ENCODE data around the gene TSPAN3. TPM values are rescaled to one million over a fixed set of nuclear protein-coding genes. Genes with fewer than 3 reads are reported as not detected.

Gene TSPAN3
- total RNA-seq, 4 donors from 2014 or later, result 92.2 to 165 (median 131) TPM

DNA sequence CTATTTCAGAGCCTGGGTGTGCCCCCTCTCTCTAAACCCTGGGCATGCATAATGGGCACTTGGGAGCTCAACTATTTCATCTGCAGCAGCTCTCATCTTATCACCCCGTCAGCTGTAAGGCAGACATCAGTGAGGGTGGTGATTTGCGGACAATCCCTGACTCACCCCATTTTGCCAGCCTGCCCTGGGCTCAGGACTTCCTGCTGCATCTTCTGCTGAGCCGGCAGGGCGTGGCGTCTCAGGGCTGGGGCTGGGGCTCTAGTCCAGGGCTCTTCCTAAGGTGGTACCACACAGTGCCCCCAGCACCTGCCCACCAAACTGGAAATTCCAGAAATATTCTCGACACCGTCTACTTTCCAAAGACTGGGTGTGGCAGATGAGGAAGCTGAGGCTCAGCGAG is 76.9 kb downstream of the TSPAN3 start:
- Histone ChIP-seq H3K27ac (replicated peaks in 1 of 4) (no peak overlapping the region), H3K36me3 (no peaks in the 10 kb centered on the region), H3K27me3 (no peaks in the 10 kb centered on the region), H3K4me3 (no peak overlapping the region), H3K4me1 (peaks cover 16 to 44% (median 35%) of the 10 kb centered on the region in 4 donors), H3K9me3 (no peaks in the 10 kb centered on the region)
- TF ChIP-seq POLR2AphosphoS5 (IDR thresholded peaks at IDR 0.05), result no peak
- no peak for TF ChIP-seq EP300 (IDR thresholded peaks at IDR 0.05)
- TF ChIP-seq POLR2A (IDR thresholded peaks at IDR 0.05; ENCODE audit: low read depth), result no peak
- no peak for TF ChIP-seq CTCF (IDR thresholded peaks at IDR 0.05)
- intact Hi-C loops (cut with DNase I), result no loop called here
- DNase-seq (ENCODE audit: extremely low spot score), result no peak
- WGBS, result 90% methylated on average over 3 of the region's 8 CpGs

DNA sequence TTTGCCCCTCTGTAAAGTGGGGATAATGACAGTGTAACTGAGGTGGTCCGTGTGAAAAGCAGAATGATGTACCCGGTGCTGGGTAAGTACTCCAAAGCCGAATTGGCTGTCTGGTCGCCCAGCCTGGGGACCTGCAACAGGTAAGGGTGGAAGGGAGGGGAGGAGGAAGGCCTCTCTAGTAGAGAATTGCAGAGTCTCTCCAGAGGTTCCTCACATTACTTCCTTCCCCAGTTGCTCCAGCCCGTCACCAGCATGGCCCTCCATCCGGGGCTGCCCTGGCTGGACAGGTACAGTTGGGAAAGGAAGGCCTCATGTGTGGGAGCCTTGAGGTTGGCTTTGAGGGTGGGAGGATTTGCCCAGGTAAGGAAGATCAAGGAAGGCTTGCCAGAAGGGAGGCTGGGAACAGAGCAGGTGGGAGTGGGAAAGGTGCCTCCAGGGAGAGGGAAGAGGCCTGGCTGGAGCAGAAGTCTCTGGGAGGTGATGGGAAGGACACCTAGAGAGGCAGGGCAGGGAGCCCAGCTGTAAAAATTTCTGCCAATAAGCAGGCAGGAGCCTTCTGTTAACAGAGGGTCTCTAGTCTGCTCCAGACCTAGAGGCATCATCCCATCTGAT is 77.7 kb downstream of the TSPAN3 start:
- no peak overlapping the region for H3K4me3 ChIP-seq
- 98% methylated on average over 6 of the region's 6 CpGs for WGBS
- no peaks in the 10 kb centered on the region for H3K27me3 ChIP-seq
- DNase-seq (ENCODE audit: extremely low spot score), result no peak
- peaks cover 21 to 52% (median 43%) of the 10 kb centered on the region in 4 donors for H3K4me1 ChIP-seq
- no peaks in the 10 kb centered on the region for H3K36me3 ChIP-seq
- H3K27ac ChIP-seq (replicated peaks in 1 of 4), result no peak overlapping the region
- TF ChIP-seq EP300 (IDR thresholded peaks at IDR 0.05), result no peak
- no peak for TF ChIP-seq POLR2A (IDR thresholded peaks at IDR 0.05; ENCODE audit: low read depth)
- TF ChIP-seq POLR2AphosphoS5 (IDR thresholded peaks at IDR 0.05), result no peak
- TF ChIP-seq CTCF (IDR thresholded peaks at IDR 0.05), result no peak
- no peaks in the 10 kb centered on the region for H3K9me3 ChIP-seq
- intact Hi-C loops (cut with DNase I), result no loop called here

- intact Hi-C loops (cut with DNase I), result no loop called here
- no peak for DNase-seq (ENCODE audit: extremely low spot score)
- Histone ChIP-seq H3K36me3 (no peaks in the 10 kb centered on the region), H3K27me3 (no peaks in the 10 kb centered on the region), H3K4me3 (no peak overlapping the region), H3K27ac (replicated peaks in 1 of 4) (no peak overlapping the region), H3K4me1 (peaks cover 23 to 45% (median 41%) of the 10 kb centered on the region in 4 donors), H3K9me3 (no peaks in the 10 kb centered on the region)
- TF ChIP-seq CTCF (IDR thresholded peaks at IDR 0.05), result no peak
- no peak for TF ChIP-seq POLR2A (IDR thresholded peaks at IDR 0.05; ENCODE audit: low read depth)
- no peak for TF ChIP-seq EP300 (IDR thresholded peaks at IDR 0.05)
- no peak for TF ChIP-seq POLR2AphosphoS5 (IDR thresholded peaks at IDR 0.05)
- WGBS, result 91% methylated on average over 9 of the region's 9 CpGs
These were observed 78.9 kb downstream of the TSPAN3 start for GRCh38 chr15:76991741-76992645.

Other genes starting within 250 kb of the TSPAN3 start
- 10 to 100 TPM; 18.7 to 22.4 (median 19.2) TPM for gene SCAPER, start 165.8 kb downstream of the TSPAN3 start, total RNA-seq
- 10 to 100 TPM; 35.6 to 55.6 (median 43.0) TPM for gene RCN2, start 139.4 kb downstream of the TSPAN3 start, total RNA-seq
- gene PSTPIP1, start 76.0 kb downstream of the TSPAN3 start, total RNA-seq, result 10 to 100 TPM in 1 of 4 donors, 1 to 10 TPM in 3; 7.7 to 11.8 (median 8.1) TPM

Measured in esophagus muscularis mucosa (tissue), 4 donors.